ENCODE data around the gene RALGAPA2.

- TF ChIP-seq, protein P1, sequence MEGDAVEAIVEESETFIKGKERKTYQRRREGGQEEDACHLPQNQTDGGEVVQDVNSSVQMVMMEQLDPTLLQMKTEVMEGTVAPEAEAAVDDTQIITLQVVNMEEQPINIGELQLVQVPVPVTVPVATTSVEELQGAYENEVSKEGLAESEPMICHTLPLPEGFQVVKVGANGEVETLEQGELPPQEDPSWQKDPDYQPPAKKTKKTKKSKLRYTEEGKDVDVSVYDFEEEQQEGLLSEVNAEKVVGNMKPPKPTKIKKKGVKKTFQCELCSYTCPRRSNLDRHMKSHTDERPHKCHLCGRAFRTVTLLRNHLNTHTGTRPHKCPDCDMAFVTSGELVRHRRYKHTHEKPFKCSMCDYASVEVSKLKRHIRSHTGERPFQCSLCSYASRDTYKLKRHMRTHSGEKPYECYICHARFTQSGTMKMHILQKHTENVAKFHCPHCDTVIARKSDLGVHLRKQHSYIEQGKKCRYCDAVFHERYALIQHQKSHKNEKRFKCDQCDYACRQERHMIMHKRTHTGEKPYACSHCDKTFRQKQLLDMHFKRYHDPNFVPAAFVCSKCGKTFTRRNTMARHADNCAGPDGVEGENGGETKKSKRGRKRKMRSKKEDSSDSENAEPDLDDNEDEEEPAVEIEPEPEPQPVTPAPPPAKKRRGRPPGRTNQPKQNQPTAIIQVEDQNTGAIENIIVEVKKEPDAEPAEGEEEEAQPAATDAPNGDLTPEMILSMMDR (IDR thresholded peaks at IDR 0.05): no peak
- TF ChIP-seq POLR2A (IDR thresholded peaks at IDR 0.05) (no peak), POLR2AphosphoS5 (IDR thresholded peaks at IDR 0.05) (no peak)
Observed at GRCh38 chr20:20546402-20546801, 166.0 kb downstream of the RALGAPA2 start.
